ENCODE measurements around the gene NRAP. TPM values are rescaled to one million over a fixed set of nuclear protein-coding genes. Genes with fewer than 3 reads are reported as not detected.

Gene NRAP
- total and polyA plus RNA-seq, 4 donors, result 0.05 to 0.13 (median 0.10) TPM

DNA sequence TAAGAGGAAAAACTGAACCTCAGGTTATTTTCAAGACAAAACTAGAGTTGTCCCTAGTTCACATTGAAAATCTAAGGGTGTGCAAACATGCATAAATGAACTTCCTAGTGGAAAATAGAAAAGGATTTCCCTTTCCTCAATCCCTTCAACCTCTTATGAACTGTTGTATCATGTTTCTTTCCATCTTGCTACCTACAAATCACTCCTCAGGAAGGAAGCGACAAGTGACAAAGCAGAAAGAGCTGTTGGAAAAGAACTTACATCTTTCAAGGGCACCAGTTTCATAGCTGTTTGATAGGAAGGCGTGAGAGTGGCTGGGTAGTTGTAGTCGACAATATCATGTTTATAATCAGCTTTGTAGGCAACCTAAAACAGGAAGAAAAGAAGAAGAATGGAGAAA is 23.9 kb downstream of the NRAP start:
- no peak overlapping the region for H3K4me3 ChIP-seq (ENCODE audit: low read depth in 1 of 3, low read length in 3 of 3)
- WGBS, result 81% methylated on average over 3 of the region's 3 CpGs
- no peak for DNase-seq (ENCODE audit: low spot score)
- no peaks in the 10 kb centered on the region for H3K36me3 ChIP-seq (ENCODE audit: control insufficient read depth in 4 of 4, insufficient read depth in 3 of 4, low read depth in 1 of 4, low read length in 3 of 4)
- H3K4me1 ChIP-seq (ENCODE audit: control insufficient read depth in 4 of 4, insufficient read depth in 4 of 4, low read length in 3 of 4), result peaks cover 2 to 25% (median 13%) of the 10 kb centered on the region in 4 donors
- no peaks in the 10 kb centered on the region for H3K9me3 ChIP-seq (ENCODE audit: control insufficient read depth in 4 of 4, low read length in 3 of 4)
- no peak for TF ChIP-seq JUND (IDR thresholded peaks at IDR 0.05)
- no peak for TF ChIP-seq HNF4A (conservative IDR thresholded peaks at IDR 0.05)
- TF ChIP-seq RAD21 (IDR thresholded peaks at IDR 0.05), result no peak
- TF ChIP-seq, protein P1, sequence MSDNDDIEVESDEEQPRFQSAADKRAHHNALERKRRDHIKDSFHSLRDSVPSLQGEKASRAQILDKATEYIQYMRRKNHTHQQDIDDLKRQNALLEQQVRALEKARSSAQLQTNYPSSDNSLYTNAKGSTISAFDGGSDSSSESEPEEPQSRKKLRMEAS (IDR thresholded peaks at IDR 0.05), result no peak
- TF ChIP-seq EGR1 (IDR thresholded peaks at IDR 0.05; ENCODE audit: low read depth in 2 of 2), result no peak
- TF ChIP-seq, protein P2, sequence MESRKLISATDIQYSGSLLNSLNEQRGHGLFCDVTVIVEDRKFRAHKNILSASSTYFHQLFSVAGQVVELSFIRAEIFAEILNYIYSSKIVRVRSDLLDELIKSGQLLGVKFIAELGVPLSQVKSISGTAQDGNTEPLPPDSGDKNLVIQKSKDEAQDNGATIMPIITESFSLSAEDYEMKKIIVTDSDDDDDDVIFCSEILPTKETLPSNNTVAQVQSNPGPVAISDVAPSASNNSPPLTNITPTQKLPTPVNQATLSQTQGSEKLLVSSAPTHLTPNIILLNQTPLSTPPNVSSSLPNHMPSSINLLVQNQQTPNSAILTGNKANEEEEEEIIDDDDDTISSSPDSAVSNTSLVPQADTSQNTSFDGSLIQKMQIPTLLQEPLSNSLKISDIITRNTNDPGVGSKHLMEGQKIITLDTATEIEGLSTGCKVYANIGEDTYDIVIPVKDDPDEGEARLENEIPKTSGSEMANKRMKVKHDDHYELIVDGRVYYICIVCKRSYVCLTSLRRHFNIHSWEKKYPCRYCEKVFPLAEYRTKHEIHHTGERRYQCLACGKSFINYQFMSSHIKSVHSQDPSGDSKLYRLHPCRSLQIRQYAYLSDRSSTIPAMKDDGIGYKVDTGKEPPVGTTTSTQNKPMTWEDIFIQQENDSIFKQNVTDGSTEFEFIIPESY (IDR thresholded peaks at IDR 0.05), result no peak
- no peak for TF ChIP-seq NR2F2 (IDR thresholded peaks at IDR 0.05)
- no peak for TF ChIP-seq FOXA1 (IDR thresholded peaks at IDR 0.05)
- no peaks in the 10 kb centered on the region for H3K27me3 ChIP-seq (ENCODE audit: control insufficient read depth in 4 of 4, insufficient read depth in 4 of 4, low read length in 3 of 4)
- no peak overlapping the region for H3K9ac ChIP-seq (ENCODE audit: low read depth in 1 of 2, low read length in 2 of 2)
- H3K27ac ChIP-seq (ENCODE audit: low read depth in 1 of 2, low read length in 2 of 2), result no peak overlapping the region

DNA sequence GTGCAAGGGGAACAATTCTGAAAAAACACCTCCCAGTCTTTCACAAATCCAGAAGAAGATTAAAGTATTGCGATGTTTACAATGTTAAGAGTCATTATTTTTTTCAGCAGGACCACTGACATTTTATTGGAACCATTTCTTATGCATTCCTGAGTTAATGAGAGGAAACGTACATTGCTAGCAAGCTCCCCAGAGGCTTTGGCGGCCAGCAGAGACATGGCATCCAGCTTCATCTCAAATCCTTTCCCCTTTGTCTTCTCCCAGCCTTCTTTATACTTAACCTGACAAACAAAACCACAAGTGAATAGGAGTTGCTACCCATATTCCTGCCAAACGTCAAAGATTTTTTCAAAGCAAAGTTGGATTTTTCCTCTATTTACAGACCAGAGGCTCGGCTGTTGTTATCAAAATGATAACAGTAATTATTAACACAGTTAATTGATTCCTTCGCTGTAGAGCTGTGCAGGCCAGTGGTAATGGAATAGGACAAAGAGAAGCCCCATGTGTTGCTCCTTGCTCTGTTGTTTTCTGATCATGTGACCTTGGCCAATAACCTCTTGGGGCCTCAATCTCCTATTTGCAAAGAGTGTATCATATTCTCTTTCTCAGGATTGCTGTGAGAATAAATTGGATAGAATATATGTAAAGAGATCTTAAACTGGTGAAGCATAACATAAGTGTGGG is 32.0 kb downstream of the NRAP start:
- H3K9me3 ChIP-seq (ENCODE audit: control insufficient read depth in 4 of 4, low read length in 3 of 4), result peaks cover 0 to 2% (median 0%) of the 10 kb centered on the region in 4 donors
- H3K36me3 ChIP-seq (ENCODE audit: control insufficient read depth in 4 of 4, insufficient read depth in 3 of 4, low read depth in 1 of 4, low read length in 3 of 4), result no peaks in the 10 kb centered on the region
- H3K27ac ChIP-seq (ENCODE audit: low read depth in 1 of 2, low read length in 2 of 2), result no peak overlapping the region
- no peak for DNase-seq (ENCODE audit: low spot score)
- H3K9ac ChIP-seq (ENCODE audit: low read depth in 1 of 2, low read length in 2 of 2), result no peak overlapping the region
- TF ChIP-seq FOXA1 (IDR thresholded peaks at IDR 0.05) (no peak), NR2F2 (IDR thresholded peaks at IDR 0.05) (no peak), HNF4A (conservative IDR thresholded peaks at IDR 0.05) (no peak), HNF4G (IDR thresholded peaks at IDR 0.05) (no peak), FOXA2 (IDR thresholded peaks at IDR 0.05) (no peak), RXRA (IDR thresholded peaks at IDR 0.05) (no peak), YY1 (IDR thresholded peaks at IDR 0.05) (no peak)
- TF ChIP-seq, protein P2 (IDR thresholded peaks at IDR 0.05), result no peak
- TF ChIP-seq, protein P1 (IDR thresholded peaks at IDR 0.05), result no peak
- no peak overlapping the region for H3K4me3 ChIP-seq (ENCODE audit: low read depth in 1 of 3, low read length in 3 of 3)
- H3K4me1 ChIP-seq (ENCODE audit: control insufficient read depth in 4 of 4, insufficient read depth in 4 of 4, low read length in 3 of 4), result peaks cover 4 to 29% (median 25%) of the 10 kb centered on the region in 4 donors
- no peaks in the 10 kb centered on the region for H3K27me3 ChIP-seq (ENCODE audit: control insufficient read depth in 4 of 4, insufficient read depth in 4 of 4, low read length in 3 of 4)
- 47% methylated on average over 6 of the region's 6 CpGs for WGBS

DNA sequence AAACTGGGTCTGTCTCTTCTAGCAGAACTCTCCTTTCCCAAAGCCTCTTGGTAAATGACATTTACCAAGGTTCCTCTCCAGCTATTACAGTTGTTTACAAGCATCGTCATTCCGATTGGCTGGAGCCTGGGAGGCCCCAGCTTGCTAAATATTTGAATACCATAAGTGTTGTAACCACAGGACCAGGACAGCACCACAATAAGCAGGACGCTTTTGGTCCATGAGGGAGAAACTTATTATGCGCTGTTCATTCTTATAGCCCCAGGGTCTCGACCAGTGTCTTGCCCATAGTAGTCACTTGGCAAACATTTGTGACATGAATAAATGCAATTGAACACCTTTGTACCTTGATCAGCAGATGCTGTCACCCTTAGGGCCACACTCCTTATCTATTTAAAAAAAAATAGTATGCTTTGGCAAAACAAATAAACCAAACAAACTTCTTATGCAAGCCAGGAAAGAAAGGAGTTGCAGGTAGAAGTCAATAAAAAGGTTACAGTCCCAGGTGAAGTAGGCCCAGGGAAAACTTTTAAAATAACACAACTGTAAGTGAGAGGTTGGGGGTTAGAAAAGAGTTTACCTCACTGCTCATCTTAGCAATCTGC is 32.8 kb downstream of the NRAP start:
- Histone ChIP-seq H3K9me3 (ENCODE audit: control insufficient read depth in 4 of 4, low read length in 3 of 4) (peaks cover 0 to 2% (median 0%) of the 10 kb centered on the region in 4 donors), H3K9ac (ENCODE audit: low read depth in 1 of 2, low read length in 2 of 2) (no peak overlapping the region), H3K36me3 (ENCODE audit: control insufficient read depth in 4 of 4, insufficient read depth in 3 of 4, low read depth in 1 of 4, low read length in 3 of 4) (no peaks in the 10 kb centered on the region), H3K27ac (ENCODE audit: low read depth in 1 of 2, low read length in 2 of 2) (peak overlapping the region; percentile 37 to 53), H3K4me1 (ENCODE audit: control insufficient read depth in 4 of 4, insufficient read depth in 4 of 4, low read length in 3 of 4) (peaks cover 4 to 29% (median 25%) of the 10 kb centered on the region in 4 donors), H3K27me3 (ENCODE audit: control insufficient read depth in 4 of 4, insufficient read depth in 4 of 4, low read length in 3 of 4) (no peaks in the 10 kb centered on the region), H3K4me3 (ENCODE audit: low read depth in 1 of 3, low read length in 3 of 3) (no peak overlapping the region)
- 29% methylated on average over 5 of the region's 5 CpGs for WGBS
- no peak for DNase-seq (ENCODE audit: low spot score)
- TF ChIP-seq HNF4G (IDR thresholded peaks at IDR 0.05) (peak; percentile 11), FOXA1 (IDR thresholded peaks at IDR 0.05) (no peak), EGR1 (IDR thresholded peaks at IDR 0.05; ENCODE audit: low read depth in 2 of 2) (no peak), SP1 (IDR thresholded peaks at IDR 0.05) (peak; percentile 41), YY1 (IDR thresholded peaks at IDR 0.05) (no peak), RXRA (IDR thresholded peaks at IDR 0.05) (peak; percentile 34 to 63), RAD21 (IDR thresholded peaks at IDR 0.05) (peak in 1 of 2 donors; percentile 18), JUND (IDR thresholded peaks at IDR 0.05) (peak; percentile 43 to 50)
- TF ChIP-seq, protein P2 (IDR thresholded peaks at IDR 0.05), result peak; percentile 20
- TF ChIP-seq, protein P3, sequence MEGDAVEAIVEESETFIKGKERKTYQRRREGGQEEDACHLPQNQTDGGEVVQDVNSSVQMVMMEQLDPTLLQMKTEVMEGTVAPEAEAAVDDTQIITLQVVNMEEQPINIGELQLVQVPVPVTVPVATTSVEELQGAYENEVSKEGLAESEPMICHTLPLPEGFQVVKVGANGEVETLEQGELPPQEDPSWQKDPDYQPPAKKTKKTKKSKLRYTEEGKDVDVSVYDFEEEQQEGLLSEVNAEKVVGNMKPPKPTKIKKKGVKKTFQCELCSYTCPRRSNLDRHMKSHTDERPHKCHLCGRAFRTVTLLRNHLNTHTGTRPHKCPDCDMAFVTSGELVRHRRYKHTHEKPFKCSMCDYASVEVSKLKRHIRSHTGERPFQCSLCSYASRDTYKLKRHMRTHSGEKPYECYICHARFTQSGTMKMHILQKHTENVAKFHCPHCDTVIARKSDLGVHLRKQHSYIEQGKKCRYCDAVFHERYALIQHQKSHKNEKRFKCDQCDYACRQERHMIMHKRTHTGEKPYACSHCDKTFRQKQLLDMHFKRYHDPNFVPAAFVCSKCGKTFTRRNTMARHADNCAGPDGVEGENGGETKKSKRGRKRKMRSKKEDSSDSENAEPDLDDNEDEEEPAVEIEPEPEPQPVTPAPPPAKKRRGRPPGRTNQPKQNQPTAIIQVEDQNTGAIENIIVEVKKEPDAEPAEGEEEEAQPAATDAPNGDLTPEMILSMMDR (IDR thresholded peaks at IDR 0.05; ENCODE audit: low read depth, low read length, missing input control), result no peak
- TF ChIP-seq, protein P4, sequence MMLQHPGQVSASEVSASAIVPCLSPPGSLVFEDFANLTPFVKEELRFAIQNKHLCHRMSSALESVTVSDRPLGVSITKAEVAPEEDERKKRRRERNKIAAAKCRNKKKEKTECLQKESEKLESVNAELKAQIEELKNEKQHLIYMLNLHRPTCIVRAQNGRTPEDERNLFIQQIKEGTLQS (IDR thresholded peaks at IDR 0.05), result no peak

Data from liver (tissue), 9 donors.